H1 (cell line): Measurements from ENCODE around the gene DCDC2C. TPM values are rescaled to one million over a fixed set of nuclear protein-coding genes. Genes with fewer than 3 reads are reported as not detected.
A peak's percentile ranks its signal among the peaks of the same experiment; 100 is the strongest.

Experiments used
- CTCF ChIA-PET: fragments of 300-600 bp; sonication (Branson Sonifier 250); formaldehyde crosslinking; loops from one replicate; lab custom pipeline; 2021; ENCODE audit not compliant: partially characterized antibody; lab: Charles Lee
- POLR2A ChIA-PET: fragments of 300-600 bp; sonication (Branson Sonifier 250); formaldehyde crosslinking; loops from one replicate; lab custom pipeline; 2021; ENCODE audit warnings: inconsistent platforms; ENCODE audit not compliant: partially characterized antibody; lab: Charles Lee
- DNase-seq, 2 experiments: peaks; one replicate each; pipeline versions ENCODE4 v3.0.0 to v3.0.0-alpha.2; 2010 to 2022; ENCODE audit warnings: low spot score in 2 of 2, low read depth in 1 of 2, mixed read lengths in 1 of 2
- FAIRE-seq: peaks from 2 replicates; lab custom pipeline; 2011; peaks lifted over from hg19 to GRCh38; lab: Jason Lieb, UNC
- H2AFZ ChIP-seq: 2 replicates; pipeline ENCODE4 v1.8.1; 2012; ENCODE audit warnings: low read length, inconsistent platforms
- H2AK5ac ChIP-seq: 2 replicates; pipeline ENCODE4 v1.6.1; 2013; ENCODE audit warnings: low read depth, low read length
- H2BK120ac ChIP-seq: replicated peaks from 2 replicates; pipeline ENCODE3; 2013; ENCODE audit warnings: low read depth, low read length, inconsistent platforms
- H2BK12ac ChIP-seq: 2 replicates; pipeline ENCODE4 v1.6.1; 2013; ENCODE audit warnings: low read depth, low read length
- H2BK15ac ChIP-seq: 2 replicates; pipeline ENCODE4 v1.6.1; 2013; ENCODE audit warnings: low read length
- H2BK20ac ChIP-seq: 2 replicates; pipeline ENCODE4 v1.6.1; 2013; ENCODE audit warnings: low read length
- H2BK5ac ChIP-seq: 2 replicates; pipeline ENCODE4 v1.6.1; 2013; ENCODE audit warnings: low read depth, low read length
- H3K14ac ChIP-seq: 2 replicates; pipeline ENCODE4 v1.6.1; 2013; ENCODE audit warnings: inconsistent platforms; ENCODE audit not compliant: insufficient read length
- H3K18ac ChIP-seq: 2 replicates; pipeline ENCODE4 v1.6.1; 2013; ENCODE audit warnings: low read length; ENCODE audit errors: extremely low read depth
- H3K23ac ChIP-seq: 2 replicates; pipeline ENCODE4 v1.6.1; 2013; ENCODE audit warnings: inconsistent platforms; ENCODE audit not compliant: insufficient read length
- H3K23me2 ChIP-seq: 2 replicates; pipeline ENCODE4 v1.6.1; 2013; ENCODE audit warnings: low read depth, low read length
- H3K27ac ChIP-seq: 2 replicates; pipeline ENCODE4 v1.6.1; 2011; ENCODE audit warnings: low read depth, low read length, inconsistent platforms
- H3K27me3 ChIP-seq, 4 experiments: replicated peaks in 1 of 4; 1 replicate in 1 of 4; 2 replicates in 3 of 4; pipeline versions ENCODE4 v1.6.1 to v1.8.1; 2011 to 2013; ENCODE audit warnings: low read length in 3 of 4, mild to moderate bottlenecking in 3 of 4, inconsistent platforms in 2 of 4, mixed read lengths in 2 of 4, moderate library complexity in 1 of 4; ENCODE audit not compliant: control insufficient read depth in 3 of 4, insufficient read depth in 3 of 4; ENCODE audit errors: extremely low read depth in 1 of 4
- H3K36me3 ChIP-seq, 4 experiments: 2 replicates each; pipeline versions ENCODE4 v1.6.1 to v1.8.1; 2011 to 2013; ENCODE audit warnings: mild to moderate bottlenecking in 4 of 4, low read length in 3 of 4, moderate library complexity in 2 of 4, control low read depth in 1 of 4, inconsistent platforms in 1 of 4; ENCODE audit not compliant: insufficient read depth in 4 of 4, control insufficient read depth in 2 of 4
- H3K4ac ChIP-seq: replicated peaks from 2 replicates; pipeline ENCODE3; 2013; ENCODE audit warnings: low read length, low read depth, mixed read lengths, inconsistent platforms; ENCODE audit not compliant: insufficient read length
- H3K4me1 ChIP-seq, 4 experiments: replicated peaks in 1 of 4; 1 replicate in 1 of 4; 2 replicates in 3 of 4; pipeline versions ENCODE4 v1.6.1 to v1.8.1; 2011 to 2013; ENCODE audit warnings: low read length in 3 of 4, inconsistent platforms in 2 of 4, mixed read lengths in 1 of 4; ENCODE audit not compliant: insufficient read depth in 4 of 4, control insufficient read depth in 3 of 4
- H3K4me2 ChIP-seq, 2 experiments: 2 replicates each; pipeline versions ENCODE4 v1.6.1 to v1.8.1; 2011 to 2013; ENCODE audit warnings: low read depth in 2 of 2, low read length in 2 of 2, control low read depth in 1 of 2, inconsistent platforms in 1 of 2, mild to moderate bottlenecking in 1 of 2; ENCODE audit not compliant: insufficient read depth in 1 of 2
- H3K4me3 ChIP-seq, 4 experiments: fragments of 200-600, 300-600 bp in 1 of 4; sonication (generic), shearing (Covaris generic), sonication (Bioruptor Twin) in 1 of 4; 2 replicates each; pipeline versions ENCODE4 v1.5.1 to v1.8.1; 2011 to 2016; ENCODE audit warnings: low read length in 4 of 4, low read depth in 3 of 4, control low read depth in 2 of 4, inconsistent platforms in 2 of 4, mild to moderate bottlenecking in 2 of 4, mixed read lengths in 1 of 4, moderate library complexity in 1 of 4; ENCODE audit not compliant: insufficient read depth in 2 of 4; ENCODE audit errors: extremely low read depth in 1 of 4
- H3K56ac ChIP-seq: replicated peaks from 2 replicates; pipeline ENCODE3; 2013; ENCODE audit warnings: low read depth, mild to moderate bottlenecking, mixed read lengths, low read length, inconsistent platforms; ENCODE audit not compliant: insufficient read length
- H3K79me1 ChIP-seq: 2 replicates; pipeline ENCODE4 v1.6.1; 2013; ENCODE audit warnings: low read depth, low read length, control low read depth
- H3K79me2 ChIP-seq, 2 experiments: 2 replicates each; pipeline versions ENCODE4 v1.6.1 to v1.8.1; 2012 to 2013; ENCODE audit warnings: low read length in 2 of 2, mild to moderate bottlenecking in 2 of 2, inconsistent platforms in 1 of 2; ENCODE audit not compliant: insufficient read depth in 2 of 2, control insufficient read depth in 1 of 2
- H3K9ac ChIP-seq, 4 experiments: replicated peaks in 1 of 4; 1 replicate in 1 of 4; 2 replicates in 3 of 4; pipeline versions ENCODE4 v1.6.1 to v1.8.1; 2011 to 2013; ENCODE audit warnings: low read depth in 3 of 4, low read length in 3 of 4, control low read depth in 2 of 4, mild to moderate bottlenecking in 2 of 4, moderate library complexity in 2 of 4, inconsistent platforms in 1 of 4; ENCODE audit errors: extremely low read depth in 1 of 4
- H3K9me3 ChIP-seq, 2 experiments: 2 replicates each; pipeline versions ENCODE4 v1.6.1 to v1.8.1; 2012 to 2013; ENCODE audit warnings: mild to moderate bottlenecking in 2 of 2, moderate library complexity in 2 of 2, control low read depth in 1 of 2, inconsistent platforms in 1 of 2, low read depth in 1 of 2, low read length in 1 of 2, mixed read lengths in 1 of 2; ENCODE audit not compliant: insufficient read depth in 2 of 2
- H4K20me1 ChIP-seq, 2 experiments: replicated peaks in 1 of 2; 2 replicates each; pipeline versions ENCODE3 to v1.8.1; 2011 to 2013; ENCODE audit warnings: inconsistent platforms in 2 of 2, low read length in 2 of 2, mild to moderate bottlenecking in 1 of 2; ENCODE audit not compliant: insufficient read depth in 2 of 2, control insufficient read depth in 1 of 2
- H4K5ac ChIP-seq: 2 replicates; pipeline ENCODE4 v1.6.1; 2013; ENCODE audit warnings: low read length, low read depth, mixed read lengths, inconsistent platforms; ENCODE audit not compliant: insufficient read length
- H4K8ac ChIP-seq: 2 replicates; pipeline ENCODE4 v1.8.0; 2013; ENCODE audit warnings: mild to moderate bottlenecking, moderate library complexity, low read length, inconsistent platforms; ENCODE audit not compliant: insufficient read depth; ENCODE audit errors: extremely low read depth
- H4K91ac ChIP-seq: replicated peaks from 2 replicates; pipeline ENCODE3; 2013; ENCODE audit warnings: low read length, mixed read lengths, inconsistent platforms; ENCODE audit not compliant: insufficient read length
- ASH2L ChIP-seq: fragments of 200-600, 300-600 bp; sonication (generic); IDR thresholded peaks from one replicate; pipeline ENCODE4 v1.7.1; 2017; ENCODE audit warnings: low read length
- ATF2 ChIP-seq: IDR thresholded peaks from 2 replicates; pipeline ENCODE4 v1.6.1; 2012; ENCODE audit warnings: low read length, inconsistent platforms
- CBX8 ChIP-seq: fragments of 300-800, 300-1000 bp; sonication (generic); IDR thresholded peaks from 2 replicates; pipeline ENCODE4 v1.7.1; 2016; ENCODE audit warnings: low read depth, low read length, borderline replicate concordance
- CHD2 ChIP-seq: IDR thresholded peaks from 2 replicates; pipeline ENCODE4 v1.6.1; 2012; ENCODE audit warnings: low read length, improper control_type of control experiment
- FOSL1 ChIP-seq: IDR thresholded peaks from 2 replicates; pipeline ENCODE4 v1.6.1; 2011; ENCODE audit warnings: mild to moderate bottlenecking, low read depth, low read length, moderate library complexity; ENCODE audit not compliant: insufficient read depth
- GTF2F1 ChIP-seq: IDR thresholded peaks from 2 replicates; pipeline ENCODE4 v1.6.1; 2012; ENCODE audit warnings: low read depth, low read length, improper control_type of control experiment, borderline replicate concordance
- KDM1A ChIP-seq: fragments of 200-600, 300-600 bp; sonication (generic); IDR thresholded peaks from 2 replicates; pipeline ENCODE4 v1.7.1; 2016; ENCODE audit warnings: mild to moderate bottlenecking, low read length, borderline replicate concordance
- KDM5A ChIP-seq: fragments of 200-600 bp; IDR thresholded peaks from 2 replicates; pipeline ENCODE4 v1.7.1; 2012; ENCODE audit warnings: mild to moderate bottlenecking, low read length, inconsistent platforms, mixed read lengths
- POLR2AphosphoS5 ChIP-seq: IDR thresholded peaks from 2 replicates; pipeline ENCODE4 v1.6.1; 2011; ENCODE audit warnings: low read depth, low read length
- SAP30 ChIP-seq: fragments of 300-600 bp; sonication (generic); IDR thresholded peaks from 2 replicates; pipeline ENCODE4 v1.7.1; 2012; ENCODE audit warnings: low read length, moderate library complexity, mild to moderate bottlenecking, inconsistent platforms; ENCODE audit not compliant: insufficient read depth, insufficient replicate concordance
- SP1 ChIP-seq: IDR thresholded peaks from 2 replicates; pipeline ENCODE4 v1.6.1; 2011; ENCODE audit warnings: low read depth, low read length
- TCF12 ChIP-seq: IDR thresholded peaks from 2 replicates; pipeline ENCODE4 v1.6.1; 2011; ENCODE audit warnings: low read depth, mild to moderate bottlenecking, low read length
- WGBS, 2 experiments: shearing (Covaris generic) in 1 of 2; methylation state at CpG; one replicate each; pipeline versions ENCODE4 v1.1.6 to v1.1.7; 2013 to 2015; ENCODE audit warnings: low lambda C conversion rate in 2 of 2, mixed read lengths in 2 of 2, inconsistent platforms in 1 of 2, low coverage in 1 of 2, missing lambda C conversion rate in 1 of 2; ENCODE audit not compliant: insufficient replicate concordance in 2 of 2, insufficient coverage in 1 of 2, insufficient read length in 1 of 2; ENCODE audit errors: extremely low coverage in 1 of 2, missing lambda C conversion rate in 1 of 2; 5-methylcytosine and 5-hydroxymethylcytosine counted together
- polyA plus RNA-seq, 7 experiments: library from polyadenylated mRNA; depleted of rRNA in 3 of 7; stranded (reverse) in 5 of 7; unstranded in 2 of 7; fragments of >200 nt in 5 of 7; fragments of 200-250 nt in 2 of 7; gene quantifications; 1 replicate in 5 of 7; 2 replicates in 1 of 7; 4 replicates in 1 of 7; pipeline versions ENCODE4 v1.2.1 to v1.2.3, GENCODE V29; 2011 to 2013; ENCODE audit warnings: missing spikeins in 2 of 7, mixed read lengths in 2 of 7
- total RNA-seq: library from RNA; stranded (reverse); fragmentation: NEBNext Ultra II Directional; extraction: Animal tissue kit (Norgen Biotek cat#: 25700); gene quantifications from 2 replicates; pipeline ENCODE4 v1.2.1, GENCODE V29; 2021

Gene DCDC2C
- total and polyA plus RNA-seq, 2 of the 8 experiments (the other 6 are each of a cell fraction or from before 2014, with no cell fraction given), result 0.50 TPM; not detected in 1

- H3K27ac ChIP-seq, result no peak overlapping the region
- H4K20me1 ChIP-seq, result no peaks in the 10 kb centered on the region
- FAIRE-seq, result peak; percentile 42
- no peak overlapping the region for H3K9ac ChIP-seq
- 87% methylated on average over 4 of the region's 4 CpGs; no CpG with 5 or more reads in 1 of the 2 experiments for WGBS, 2 experiments
- DNase-seq, result no peak
- H3K27me3 ChIP-seq, result no peaks in the 10 kb centered on the region
- H2BK20ac ChIP-seq, result no peak overlapping the region
- no peaks in the 10 kb centered on the region for H3K23me2 ChIP-seq
- no peaks in the 10 kb centered on the region for H3K9me3 ChIP-seq
- H2BK12ac ChIP-seq, result no peak overlapping the region
- H2BK5ac ChIP-seq, result no peak overlapping the region
- no peaks in the 10 kb centered on the region for H3K79me2 ChIP-seq
- no peak overlapping the region for H2AK5ac ChIP-seq
- H2BK15ac ChIP-seq, result no peak overlapping the region
- H3K4ac ChIP-seq, result no peak overlapping the region
- no peak overlapping the region for H4K91ac ChIP-seq
- H3K56ac ChIP-seq, result no peak overlapping the region
- H3K4me1 ChIP-seq, result peaks cover 0 to 9% (median 5%) of the 10 kb centered on the region in 4 experiments; a peak in 4 of 7 replicates
- H3K79me1 ChIP-seq, result no peaks in the 10 kb centered on the region
- H3K4me3 ChIP-seq, result no peak overlapping the region
- ChIA-PET CTCF (interaction anchor here (0.6 to 3.8 kb wide), 14 partner anchors 17 to 492 kb away, joined by 3 to 22 read pairs (median 4); no protein-coding TSS in a partner anchor), POLR2A (no interaction called here)
- no peak overlapping the region for H3K23ac ChIP-seq
- no peak overlapping the region for H4K8ac ChIP-seq
- H4K5ac ChIP-seq, result no peak overlapping the region
- no peaks in the 10 kb centered on the region for H3K36me3 ChIP-seq
- peak overlapping the region; percentile 43; the same call in 1 of the 2 replicates for H2AFZ ChIP-seq
- H3K4me2 ChIP-seq, result no peak overlapping the region
- H2BK120ac ChIP-seq, result no peak overlapping the region
- H3K18ac ChIP-seq, result no peak overlapping the region
- H3K14ac ChIP-seq, result no peak overlapping the region
- TF ChIP-seq SAP30, result no peak
- no peak for TF ChIP-seq TCF12
- TF ChIP-seq CBX8, result no peak
- TF ChIP-seq ATF2, result no peak
- no peak for TF ChIP-seq CHD2
- TF ChIP-seq FOSL1, result no peak
- TF ChIP-seq POLR2AphosphoS5, result no peak
- no peak for TF ChIP-seq KDM5A
- TF ChIP-seq GTF2F1, result no peak
- no peak for TF ChIP-seq KDM1A
- no peak for TF ChIP-seq SP1
- TF ChIP-seq ASH2L, result no peak
These were observed 81.4 kb downstream of the DCDC2C start for GRCh38 chr2:3784731-3785130.
